Measurements from ENCODE around the gene YWHAG. TPM values are rescaled to one million over a fixed set of nuclear protein-coding genes. Genes with fewer than 3 reads are reported as not detected.

YWHAG gene
- total and polyA plus RNA-seq, 9 of the 15 experiments (the other 6 are each of a cell fraction or from before 2014, with no cell fraction given): 30.4 to 246 (median 94.5) TPM

DNA sequence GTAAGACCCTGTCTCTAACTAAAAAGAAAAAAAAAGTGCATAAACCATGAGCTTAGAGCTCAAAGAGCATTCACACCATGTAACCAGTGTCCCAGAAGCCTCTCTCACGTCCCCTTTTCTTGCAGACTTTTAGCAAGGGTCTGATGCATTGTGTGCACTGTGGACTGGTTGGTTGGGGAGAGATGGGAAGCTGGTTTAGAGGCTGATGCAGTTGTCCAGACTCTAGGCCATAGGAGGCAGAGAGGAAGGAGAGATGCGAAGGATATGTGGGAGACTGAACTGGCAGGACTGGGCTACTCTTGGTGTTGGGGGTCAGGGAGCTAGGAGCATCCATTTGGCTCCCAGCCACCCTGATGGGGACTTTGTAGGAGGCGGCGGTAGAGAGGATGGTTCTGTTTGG lies 48.9 kb upstream of the YWHAG start:
- POLR2A ChIA-PET: interaction anchor here (0.5 to 1.4 kb wide), 3 partner anchors 9 to 930 kb away, joined by 3 to 6 read pairs (median 4); no protein-coding TSS in a partner anchor
- H3K27me3 ChIP-seq (ENCODE audit: control insufficient read depth in 2 of 2, insufficient read depth in 2 of 2, low read length in 2 of 2): no peaks in the 10 kb centered on the region
- H3K36me3 ChIP-seq (ENCODE audit: control insufficient read depth, insufficient read depth, low read length): peaks cover 4% of the 10 kb centered on the region; the same call in 2 of the 3 replicates
- no peaks in the 10 kb centered on the region for H3K9me1 ChIP-seq (ENCODE audit: control insufficient read depth, insufficient read depth, low read length)
- no TSS peak for BruUV-seq (replicated peaks)
- peak overlapping the region in 1 of 2 experiments; percentile 37; a peak in 1 of 4 replicates for H3K9ac ChIP-seq (ENCODE audit: insufficient read depth in 1 of 2, low read depth in 2 of 2, low read length in 2 of 2)
- FAIRE-seq (peak; percentile 71), ATAC-seq (no peak; the same call in 2 of the 3 replicates), DNase-seq (ENCODE audit: extremely low read depth in 1 of 4, low spot score in 3 of 4) (no peak)
- in situ Hi-C loops (cut with MboI): no loop called here
- no peak overlapping the region for H2AFZ ChIP-seq (ENCODE audit: low read depth, low read length)
- CTCF ChIA-PET (ENCODE audit: low intra/inter-chr PET ratio): no interaction called here
- H3K4me1 ChIP-seq (replicated peaks in 1 of 2; ENCODE audit: control insufficient read depth in 2 of 2, insufficient read depth in 2 of 2, low read length in 2 of 2): peaks cover 12 to 13% of the 10 kb centered on the region in 2 experiments; a peak in 3 of 5 replicates
- no peak overlapping the region for H3K4me3 ChIP-seq
- H3K27ac ChIP-seq (ENCODE audit: extremely low read depth, low read depth, low read length): no peak overlapping the region
- WGBS (ENCODE audit: insufficient coverage, low coverage, missing lambda C conversion rate): 39% methylated on average over 4 of the region's 4 CpGs
- no peaks in the 10 kb centered on the region for H3K9me3 ChIP-seq (replicated peaks; ENCODE audit: control insufficient read depth, insufficient read depth, low read depth, low read length)
- no peaks in the 10 kb centered on the region for H4K20me1 ChIP-seq (replicated peaks; ENCODE audit: control insufficient read depth, insufficient read depth, low read length)
- H3K79me2 ChIP-seq (ENCODE audit: control insufficient read depth, insufficient read depth, low read length): no peaks in the 10 kb centered on the region
- intact Hi-C loops (cut with micrococcal nuclease): no loop called here
- no peak for TF ChIP-seq GABPA (tag; conservative IDR thresholded peaks at IDR 0.05; ENCODE audit: low read depth)
- H3K4me2 ChIP-seq (ENCODE audit: insufficient read depth, low read length): no peak overlapping the region

DNA sequence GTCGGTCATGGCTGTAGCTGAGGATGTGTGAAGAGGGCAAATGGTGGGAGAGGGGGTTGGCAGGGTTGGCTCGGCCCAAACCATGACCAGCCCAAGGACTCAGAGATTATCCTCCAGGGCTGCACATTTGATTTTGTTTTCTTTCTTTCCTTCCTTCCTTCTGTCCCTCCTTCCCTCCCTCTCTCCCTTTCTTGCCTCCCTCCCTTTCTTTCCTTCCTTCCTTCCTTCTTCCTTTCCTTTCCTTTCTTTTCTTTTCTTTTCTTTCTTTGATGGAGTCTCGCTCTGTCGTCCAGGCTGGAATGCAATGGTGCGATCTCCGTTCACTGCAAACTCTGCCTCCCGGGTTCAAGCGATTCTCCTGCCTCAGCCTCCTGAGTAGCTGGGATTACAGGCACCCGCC lies 46.9 kb upstream of the YWHAG start:
- Histone ChIP-seq H3K9me1 (ENCODE audit: control insufficient read depth, insufficient read depth, low read length) (no peaks in the 10 kb centered on the region), H4K20me1 (replicated peaks; ENCODE audit: control insufficient read depth, insufficient read depth, low read length) (no peaks in the 10 kb centered on the region), H3K9me3 (replicated peaks; ENCODE audit: control insufficient read depth, insufficient read depth, low read depth, low read length) (no peaks in the 10 kb centered on the region), H3K4me1 (replicated peaks in 1 of 2; ENCODE audit: control insufficient read depth in 2 of 2, insufficient read depth in 2 of 2, low read length in 2 of 2) (peaks cover 12 to 13% of the 10 kb centered on the region in 2 experiments; a peak in 3 of 5 replicates), H2AFZ (ENCODE audit: low read depth, low read length) (no peak overlapping the region), H3K27me3 (ENCODE audit: control insufficient read depth in 2 of 2, insufficient read depth in 2 of 2, low read length in 2 of 2) (no peaks in the 10 kb centered on the region), H3K36me3 (ENCODE audit: control insufficient read depth, insufficient read depth, low read length) (peaks cover 4% of the 10 kb centered on the region; the same call in 2 of the 3 replicates), H3K27ac (ENCODE audit: extremely low read depth, low read depth, low read length) (no peak overlapping the region), H3K79me2 (ENCODE audit: control insufficient read depth, insufficient read depth, low read length) (no peaks in the 10 kb centered on the region), H3K4me2 (ENCODE audit: insufficient read depth, low read length) (no peak overlapping the region), H3K9ac (ENCODE audit: insufficient read depth in 1 of 2, low read depth in 2 of 2, low read length in 2 of 2) (peak overlapping the region in 1 of 2 experiments; percentile 76; a peak in 1 of 4 replicates), H3K4me3 (no peak overlapping the region)
- DNase-seq (ENCODE audit: extremely low read depth in 1 of 4, low spot score in 3 of 4) (no peak), ATAC-seq (no peak), FAIRE-seq (no peak)
- 74% methylated on average over 9 of the region's 9 CpGs for WGBS (ENCODE audit: insufficient coverage, low coverage, missing lambda C conversion rate)
- no peak for TF ChIP-seq HIVEP1 (CRISPR knock-in tag; IDR thresholded peaks at IDR 0.05)
- TF ChIP-seq, protein P1, sequence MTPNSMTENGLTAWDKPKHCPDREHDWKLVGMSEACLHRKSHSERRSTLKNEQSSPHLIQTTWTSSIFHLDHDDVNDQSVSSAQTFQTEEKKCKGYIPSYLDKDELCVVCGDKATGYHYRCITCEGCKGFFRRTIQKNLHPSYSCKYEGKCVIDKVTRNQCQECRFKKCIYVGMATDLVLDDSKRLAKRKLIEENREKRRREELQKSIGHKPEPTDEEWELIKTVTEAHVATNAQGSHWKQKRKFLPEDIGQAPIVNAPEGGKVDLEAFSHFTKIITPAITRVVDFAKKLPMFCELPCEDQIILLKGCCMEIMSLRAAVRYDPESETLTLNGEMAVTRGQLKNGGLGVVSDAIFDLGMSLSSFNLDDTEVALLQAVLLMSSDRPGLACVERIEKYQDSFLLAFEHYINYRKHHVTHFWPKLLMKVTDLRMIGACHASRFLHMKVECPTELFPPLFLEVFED (CRISPR knock-in tag; conservative IDR thresholded peaks at IDR 0.05): 0 out of 2 replicates have a peak, but pooled peaks have one; percentile 22
- ChIA-PET POLR2A (interaction anchor here (0.6 kb wide), 1 partner anchor 87 kb away, joined by 3 read pairs; no protein-coding TSS in a partner anchor), CTCF (ENCODE audit: low intra/inter-chr PET ratio) (no interaction called here)
- in situ Hi-C loops (cut with MboI) (no loop called here), intact Hi-C loops (cut with micrococcal nuclease) (no loop called here)
- no TSS peak for BruUV-seq (replicated peaks)
